ENCODE measurements around the gene SHC3. TPM values are rescaled to one million over a fixed set of nuclear protein-coding genes. Genes with fewer than 3 reads are reported as not detected.
A peak's percentile ranks its signal among the peaks of the same experiment; 100 is the strongest.

SHC3 gene
- total RNA-seq, 2 experiments from 2014 or later, result not detected

DNA sequence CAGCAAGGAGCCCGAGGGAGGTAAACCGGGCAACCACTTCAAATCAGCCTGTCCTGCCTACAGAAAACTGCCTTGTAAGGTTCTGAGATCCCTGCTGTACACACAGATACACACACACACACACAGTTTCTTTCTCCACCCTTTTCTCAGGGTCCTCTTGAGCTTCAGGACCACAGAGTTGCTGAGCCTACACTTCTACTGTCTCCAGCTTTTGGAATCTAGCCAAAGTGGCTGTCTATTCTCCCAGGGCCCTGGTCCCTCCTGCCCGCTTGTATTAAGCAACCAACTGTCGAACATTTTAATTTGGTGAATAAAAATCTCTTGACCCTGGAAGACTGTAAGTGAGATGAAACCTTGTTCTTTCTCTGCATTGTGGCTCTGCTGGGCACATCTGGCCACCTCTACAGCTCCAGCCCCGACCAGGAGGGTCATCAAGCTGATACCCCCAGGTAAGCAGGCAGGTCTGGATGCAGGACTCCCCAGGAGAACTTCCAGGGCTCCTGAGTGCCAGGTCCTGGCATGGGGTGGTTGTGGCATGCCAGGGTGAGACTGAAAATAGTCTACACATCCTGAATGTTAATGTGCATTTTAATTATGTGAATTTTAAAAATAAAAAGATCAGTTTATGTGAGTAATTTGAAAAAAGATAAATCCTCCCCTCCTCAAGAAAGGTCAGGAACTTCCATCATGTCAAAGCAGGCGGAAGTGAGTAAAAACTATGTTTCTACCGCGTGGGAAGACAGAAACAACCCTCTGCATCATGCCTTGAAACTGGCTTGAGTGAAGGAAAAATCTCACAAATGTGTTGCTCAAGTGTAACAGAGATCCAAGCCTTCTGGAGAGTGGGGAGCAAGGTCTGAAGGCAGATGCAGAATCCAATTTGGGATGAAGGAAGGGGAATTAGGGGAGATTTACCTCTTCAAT lies 202.4 kb downstream of the SHC3 start:
- no peaks in the 10 kb centered on the region for H3K9me3 Mint-ChIP-seq
- no peak overlapping the region for H3K27ac Mint-ChIP-seq
- H3K36me3 Mint-ChIP-seq (ENCODE audit: low read depth), result no peaks in the 10 kb centered on the region
- no peak overlapping the region for H3K4me3 Mint-ChIP-seq
- ChIA-PET POLR2A (no interaction called here), CTCF (no interaction called here)
- peaks cover 3% of the 10 kb centered on the region for H3K4me1 Mint-ChIP-seq (ENCODE audit: low read depth)
- ATAC-seq (peak; percentile 24), DNase-seq (no peak)
- intact Hi-C loops (cut with micrococcal nuclease), result no loop called here
- no peak for TF ChIP-seq CTCF (IDR thresholded peaks at IDR 0.05)
- H3K27me3 Mint-ChIP-seq, result peaks cover 8% of the 10 kb centered on the region

GRCh38 chr9:88974641-88975040 lies 204.0 kb downstream of the SHC3 start:
- intact Hi-C loops (cut with micrococcal nuclease), result no loop called here
- H3K4me3 Mint-ChIP-seq, result no peak overlapping the region
- ChIA-PET CTCF (no interaction called here), POLR2A (no interaction called here)
- TF ChIP-seq CTCF (IDR thresholded peaks at IDR 0.05), result no peak
- no peaks in the 10 kb centered on the region for H3K36me3 Mint-ChIP-seq (ENCODE audit: low read depth)
- DNase-seq (no peak), ATAC-seq (no peak)
- peaks cover 3% of the 10 kb centered on the region for H3K4me1 Mint-ChIP-seq (ENCODE audit: low read depth)
- no peak overlapping the region for H3K27ac Mint-ChIP-seq
- H3K27me3 Mint-ChIP-seq, result peaks cover 8% of the 10 kb centered on the region
- H3K9me3 Mint-ChIP-seq, result no peaks in the 10 kb centered on the region

DNA sequence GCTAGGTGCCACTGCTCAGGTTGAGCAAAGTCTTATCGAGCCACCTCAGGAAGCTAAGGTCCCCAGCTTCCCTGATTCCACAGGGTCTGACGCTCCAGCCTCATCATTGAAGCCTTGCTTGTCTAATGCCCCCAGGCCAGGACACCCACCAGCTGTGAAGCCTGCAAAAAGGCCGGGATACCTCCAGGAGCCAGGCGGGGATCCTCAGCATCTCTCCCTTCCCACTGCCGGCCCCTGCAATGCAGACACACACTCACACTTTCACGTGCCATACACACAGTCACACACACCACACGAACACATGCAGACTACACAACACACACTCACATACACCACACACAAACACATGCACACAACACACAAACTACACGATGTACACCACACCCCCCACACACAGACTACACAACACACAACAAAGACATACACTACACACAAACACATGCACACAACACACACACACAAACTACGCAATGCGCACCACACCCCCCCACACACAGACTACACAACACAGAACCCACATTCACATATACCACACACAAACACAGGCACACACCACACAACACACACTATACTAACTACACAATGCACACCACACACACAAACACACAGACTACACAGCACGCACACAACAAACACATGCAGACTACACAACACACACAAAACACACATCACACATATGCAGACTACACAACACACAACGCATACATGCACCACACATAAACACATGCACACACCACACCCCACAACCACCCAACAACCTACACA lies 205.2 kb downstream of the SHC3 start:
- ATAC-seq, result no peak
- POLR2A ChIA-PET, result no interaction called here
- intact Hi-C loops (cut with micrococcal nuclease), result no loop called here
- Mint-ChIP-seq H3K27me3 (peaks cover 12% of the 10 kb centered on the region), H3K9me3 (no peaks in the 10 kb centered on the region), H3K27ac (no peak overlapping the region), H3K4me3 (no peak overlapping the region), H3K4me1 (ENCODE audit: low read depth) (peaks cover 3% of the 10 kb centered on the region), H3K36me3 (ENCODE audit: low read depth) (no peaks in the 10 kb centered on the region)
- CTCF ChIA-PET, result no interaction called here
- no peak for DNase-seq
- TF ChIP-seq CTCF (IDR thresholded peaks at IDR 0.05), result no peak

DNA sequence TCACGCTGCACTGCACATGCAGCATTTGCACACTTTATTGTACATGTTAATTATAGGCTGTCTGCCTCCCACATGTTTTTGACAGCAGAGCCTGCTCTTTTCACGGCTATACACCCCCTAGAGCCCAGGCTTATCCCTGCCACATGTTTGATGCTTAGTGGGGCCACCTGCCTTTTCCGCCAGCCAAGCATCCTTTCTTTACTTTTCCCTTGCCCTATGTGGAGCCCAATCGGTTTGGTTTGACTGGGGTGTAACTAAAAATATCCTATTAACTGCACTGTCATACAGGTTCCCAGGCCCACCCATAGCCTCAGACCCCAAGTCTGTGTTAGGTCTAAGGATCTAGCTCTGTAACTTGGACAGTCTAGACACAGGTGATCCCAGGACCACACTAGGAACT lies 206.2 kb downstream of the SHC3 start:
- ATAC-seq (no peak), DNase-seq (no peak)
- TF ChIP-seq CTCF (IDR thresholded peaks at IDR 0.05), result no peak
- ChIA-PET CTCF (no interaction called here), POLR2A (no interaction called here)
- Mint-ChIP-seq H3K27ac (no peak overlapping the region), H3K4me1 (ENCODE audit: low read depth) (peaks cover 3% of the 10 kb centered on the region), H3K36me3 (ENCODE audit: low read depth) (no peaks in the 10 kb centered on the region), H3K27me3 (peaks cover 8% of the 10 kb centered on the region), H3K9me3 (no peaks in the 10 kb centered on the region), H3K4me3 (no peak overlapping the region)
- intact Hi-C loops (cut with micrococcal nuclease), result no loop called here

All from activated CD8-positive, alpha-beta T cell treated with anti-CD3 and anti-CD28 coated beads for 36 hours (primary cell).